M059J (cell line): ENCODE results near the gene CWC22. TPM values are rescaled to one million over a fixed set of nuclear protein-coding genes. Genes with fewer than 3 reads are reported as not detected.

ENCODE experiments used
- DNase-seq: peaks from one replicate; pipeline ENCODE4 v3.0.0-alpha.2; 2012; ENCODE audit warnings: low read depth
- total RNA-seq: library from RNA; depleted of rRNA; stranded (reverse); fragments of >200 nt; shearing (Covaris generic); gene quantifications from 2 replicates; pipeline ENCODE4 v1.2.3, GENCODE V29; 2014; rRNA removed

The CWC22 gene
- total RNA-seq, 1 experiment from 2014 or later: 15.9 TPM

DNA sequence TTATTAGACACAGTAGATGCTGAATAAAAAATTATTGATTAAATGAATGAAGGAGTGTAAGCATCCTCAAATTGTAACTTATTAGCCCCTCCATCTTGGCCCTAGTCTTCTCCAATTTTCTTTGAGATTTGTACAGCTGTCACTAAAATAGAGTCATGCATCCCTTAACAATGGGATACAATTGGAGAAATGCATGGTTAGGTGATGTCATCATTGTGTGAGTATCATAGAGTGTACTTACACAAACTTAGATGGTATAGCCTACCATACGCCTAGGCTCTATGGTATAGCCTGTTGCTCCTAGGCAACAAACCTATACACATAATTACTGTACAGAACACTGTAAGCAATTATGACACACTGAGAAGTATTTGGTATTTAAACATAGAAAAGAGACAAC lies 107.4 kb downstream of the CWC22 start:
- no peak for DNase-seq

DNA sequence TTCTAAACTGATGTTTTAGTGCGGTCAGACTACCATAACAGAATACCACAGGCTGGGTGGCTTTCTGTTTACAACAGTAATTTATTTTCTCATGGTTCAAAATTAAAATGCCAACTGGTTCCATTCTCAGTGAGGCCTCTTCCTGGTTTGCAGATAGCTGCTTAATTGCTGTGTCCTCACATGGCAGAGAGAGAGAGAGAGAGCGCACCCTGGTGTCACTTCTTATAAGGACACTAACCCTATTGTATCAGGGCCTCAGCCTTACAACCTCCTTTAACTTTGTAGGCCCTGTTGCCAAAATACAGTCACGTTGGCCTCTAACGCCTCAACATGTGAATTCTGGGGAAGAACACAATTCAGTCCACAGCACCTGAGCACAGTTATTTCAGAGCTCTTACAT lies 108.2 kb downstream of the CWC22 start:
- DNase-seq: peak; percentile 46

Other genes with a start within 250 kb of the CWC22 start
- gene ZNF385B, start 145.7 kb downstream of the CWC22 start, total RNA-seq: 2.4 TPM in 1 of 2 replicates, not detected in the other